GM18867 (cell line): ENCODE measurements around the gene MRPS34.
A peak's percentile ranks its signal among the peaks of the same experiment; 100 is the strongest.

Experiments
- ATAC-seq: cut with Tn5 transposase; IDR thresholded peaks from one replicate; pipeline ENCODE4 v1.9.1; 2021; ENCODE audit warnings: mild to moderate bottlenecking, moderate library complexity; ENCODE audit not compliant: unreplicated experiment

MRPS34 gene

DNA sequence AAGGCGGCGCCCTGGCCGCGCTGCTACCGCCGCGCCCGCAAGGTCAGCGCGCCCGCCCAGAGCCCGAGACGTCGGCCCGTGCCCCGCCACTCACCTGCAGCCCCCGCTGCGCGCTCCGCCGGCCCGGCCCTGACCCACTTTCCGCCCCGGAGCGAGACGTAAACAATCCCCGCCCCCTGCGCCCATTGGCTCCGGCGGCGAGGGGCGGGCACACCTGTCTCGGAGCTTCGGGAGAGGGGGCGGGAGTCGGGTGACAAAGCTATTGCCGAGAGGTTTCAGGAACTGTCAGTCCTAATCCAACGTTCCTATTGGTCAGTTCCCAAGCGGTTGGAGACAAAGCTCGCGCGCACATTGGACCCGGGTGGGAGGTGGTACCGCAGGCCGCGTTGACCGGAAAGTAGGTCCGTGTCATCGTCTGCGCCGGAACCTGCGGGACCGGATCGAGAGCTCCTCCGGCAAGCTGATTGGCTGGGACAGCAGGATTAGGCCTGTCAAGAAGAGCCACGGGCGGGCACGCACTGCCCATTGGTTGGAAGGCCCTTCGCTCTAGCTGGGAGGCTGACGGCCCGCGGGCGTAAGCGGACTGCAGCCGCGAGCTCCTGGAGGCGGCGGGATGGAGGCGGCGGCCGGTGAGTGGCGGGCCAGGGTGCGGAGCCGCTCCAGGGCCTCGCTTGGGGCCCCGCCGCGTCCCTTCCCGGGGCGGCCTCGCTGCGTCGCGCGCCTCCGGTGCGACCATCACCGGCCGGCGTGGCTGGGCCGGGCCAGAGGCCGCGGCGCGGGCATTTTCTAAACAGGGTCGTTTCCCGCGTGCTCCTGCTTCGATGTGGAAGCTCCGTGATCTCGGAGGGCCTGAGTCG lies 9.7 kb upstream of the MRPS34 start, which contains the start of the genes NUBP2 and SPSB3:
Gene NUBP2, plus strand, starts transcription at position 553 of the 857 bp plus-strand sequence. Its CDS starts 61 bp downstream, at position 614.
Gene SPSB3, minus strand, starts transcription at position 164 of the 857 bp plus-strand sequence. CDS start 1,088 bp downstream, outside the sequence.
- ATAC-seq = peak; percentile 80

DNA sequence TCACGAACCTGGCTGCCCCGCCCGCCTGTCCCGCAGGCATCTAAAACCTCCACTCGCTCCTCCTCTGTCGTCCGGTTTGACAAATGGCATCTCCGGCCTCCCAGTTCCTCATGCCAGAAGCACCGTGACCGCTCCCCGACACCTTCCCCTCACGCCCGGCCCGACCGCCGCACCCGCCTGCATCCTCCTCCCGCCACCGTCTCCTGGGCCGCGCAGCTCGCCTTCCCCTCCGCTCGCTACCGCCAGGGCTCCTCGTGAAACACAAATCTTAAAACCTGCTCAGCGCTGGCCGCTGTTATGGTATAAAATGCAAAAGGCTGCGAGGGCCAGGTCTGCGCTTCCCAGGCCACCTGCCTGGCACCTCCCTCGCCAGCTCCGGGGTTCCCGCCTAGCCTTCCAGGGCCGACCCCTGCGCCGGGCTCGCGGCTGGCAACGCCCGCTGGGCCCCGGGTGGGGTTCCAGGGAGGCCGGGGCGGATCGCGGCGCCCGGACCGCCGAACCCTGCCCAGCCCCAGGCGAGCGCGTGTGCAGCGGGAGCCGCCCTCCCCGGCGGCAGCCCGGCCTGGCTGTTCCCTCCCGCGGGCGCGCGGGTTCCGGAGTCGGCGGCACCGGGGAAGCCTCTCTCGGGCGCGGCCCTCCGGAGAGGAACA lies 8.9 kb upstream of the MRPS34 start:
- ATAC-seq = peak; percentile 3

DNA sequence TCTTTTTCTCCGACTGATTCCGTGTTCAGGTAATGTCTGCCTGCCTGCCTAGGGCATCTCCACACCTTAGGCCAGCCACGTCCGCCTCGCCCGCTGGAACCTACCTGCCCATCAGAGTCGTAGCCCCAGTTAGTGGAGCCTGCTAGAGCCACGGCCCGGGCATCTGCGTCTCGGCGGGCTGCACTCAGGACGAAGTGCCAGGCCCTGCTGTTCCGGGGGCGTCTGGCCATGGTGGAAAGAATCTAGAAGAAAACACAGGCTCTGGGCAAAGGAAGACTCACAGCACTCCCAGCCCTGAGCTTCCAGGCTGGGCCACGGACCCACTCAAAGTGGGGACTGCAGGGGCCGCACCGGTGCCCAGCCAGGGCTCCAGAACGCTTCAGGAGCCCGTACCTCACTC lies 8.3 kb upstream of the MRPS34 start:
- ATAC-seq = no peak

DNA sequence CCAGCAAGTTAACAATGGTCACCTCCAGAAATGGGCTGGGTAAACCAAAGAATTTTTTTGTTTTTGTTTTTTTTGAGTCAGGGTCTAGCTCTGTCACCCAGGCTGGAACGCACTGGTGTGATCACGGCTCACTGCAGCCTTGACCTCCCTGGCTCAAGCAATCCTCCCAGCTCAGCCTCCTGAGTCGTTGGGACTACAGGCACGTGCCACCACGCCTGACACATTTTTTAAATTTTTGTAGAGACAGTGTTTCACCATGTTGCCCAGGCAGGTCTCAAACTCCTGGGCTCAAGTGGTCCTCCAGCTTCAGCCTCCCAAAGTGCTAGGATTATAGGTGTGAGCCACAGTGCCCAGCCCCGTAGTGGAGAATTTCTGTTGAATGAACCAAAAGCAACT lies 7.7 kb upstream of the MRPS34 start:
- no peak for ATAC-seq

DNA sequence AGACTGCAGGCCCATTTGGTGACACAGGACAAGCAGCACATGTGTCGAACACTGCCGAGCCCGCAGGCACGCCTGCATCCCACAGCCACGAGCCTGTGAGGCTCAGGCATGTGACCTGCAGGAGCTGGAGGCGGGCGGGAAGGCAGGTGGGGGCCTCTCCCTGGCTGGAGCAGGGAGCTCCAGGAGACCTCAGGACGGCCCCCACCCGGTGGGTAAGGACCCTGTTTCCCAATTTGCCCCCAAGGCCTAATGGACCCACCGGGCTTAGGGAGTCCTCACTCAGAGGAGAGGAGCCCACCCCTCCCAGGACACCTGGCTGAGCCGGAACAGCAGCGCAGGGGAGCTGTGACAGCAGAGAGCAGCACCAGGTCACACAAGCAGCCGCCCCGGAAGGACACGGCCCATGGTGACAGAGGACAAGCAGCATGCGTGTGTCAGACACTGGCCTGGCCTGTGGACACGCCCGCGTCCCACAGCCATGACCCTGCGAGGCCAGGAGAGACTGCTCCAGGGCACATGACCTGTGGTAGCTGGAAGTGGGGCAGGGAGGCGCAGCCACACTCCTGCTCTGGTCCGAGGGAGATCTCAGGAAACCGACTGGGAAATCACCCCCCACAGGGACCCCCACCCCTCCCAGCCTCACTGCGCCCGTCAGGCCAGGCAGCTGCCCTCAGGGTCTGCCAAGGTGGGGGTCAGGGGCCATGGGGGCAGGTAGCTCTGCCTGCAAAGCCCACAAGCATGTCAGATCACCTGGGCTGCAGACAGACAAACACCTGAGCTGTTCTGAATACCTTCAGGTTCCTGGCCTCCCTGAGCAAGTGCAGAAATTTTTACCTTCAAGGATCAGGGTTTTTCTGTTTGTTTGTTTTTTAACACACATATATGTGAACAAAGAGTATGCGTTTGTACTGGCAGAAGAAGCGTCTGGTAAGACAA lies 7.1 kb upstream of the MRPS34 start:
- no peak for ATAC-seq

DNA sequence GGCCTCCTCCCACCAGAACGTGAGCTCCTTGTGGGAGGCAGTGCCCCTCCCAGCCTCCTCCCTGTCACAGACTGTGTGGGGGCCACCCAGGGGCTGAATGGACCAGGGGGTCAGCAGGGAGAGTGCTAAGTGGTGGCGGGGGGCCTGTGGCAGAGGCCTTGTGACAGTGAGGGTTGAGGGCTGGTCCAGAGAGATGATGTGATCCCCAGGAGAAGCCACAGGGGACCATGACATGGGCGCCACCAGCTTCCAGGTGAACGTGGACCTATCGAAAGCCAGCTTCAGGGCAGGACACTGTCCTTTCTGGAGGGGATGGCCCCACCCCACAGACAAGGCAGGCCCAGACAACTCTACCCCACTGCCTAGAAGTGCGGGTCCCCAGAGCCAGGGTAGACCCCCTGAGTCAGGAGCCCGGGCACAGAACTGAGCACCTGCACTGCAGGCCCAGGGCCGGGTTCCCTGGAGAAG lies 6.3 kb upstream of the MRPS34 start:
- ATAC-seq = no peak

DNA sequence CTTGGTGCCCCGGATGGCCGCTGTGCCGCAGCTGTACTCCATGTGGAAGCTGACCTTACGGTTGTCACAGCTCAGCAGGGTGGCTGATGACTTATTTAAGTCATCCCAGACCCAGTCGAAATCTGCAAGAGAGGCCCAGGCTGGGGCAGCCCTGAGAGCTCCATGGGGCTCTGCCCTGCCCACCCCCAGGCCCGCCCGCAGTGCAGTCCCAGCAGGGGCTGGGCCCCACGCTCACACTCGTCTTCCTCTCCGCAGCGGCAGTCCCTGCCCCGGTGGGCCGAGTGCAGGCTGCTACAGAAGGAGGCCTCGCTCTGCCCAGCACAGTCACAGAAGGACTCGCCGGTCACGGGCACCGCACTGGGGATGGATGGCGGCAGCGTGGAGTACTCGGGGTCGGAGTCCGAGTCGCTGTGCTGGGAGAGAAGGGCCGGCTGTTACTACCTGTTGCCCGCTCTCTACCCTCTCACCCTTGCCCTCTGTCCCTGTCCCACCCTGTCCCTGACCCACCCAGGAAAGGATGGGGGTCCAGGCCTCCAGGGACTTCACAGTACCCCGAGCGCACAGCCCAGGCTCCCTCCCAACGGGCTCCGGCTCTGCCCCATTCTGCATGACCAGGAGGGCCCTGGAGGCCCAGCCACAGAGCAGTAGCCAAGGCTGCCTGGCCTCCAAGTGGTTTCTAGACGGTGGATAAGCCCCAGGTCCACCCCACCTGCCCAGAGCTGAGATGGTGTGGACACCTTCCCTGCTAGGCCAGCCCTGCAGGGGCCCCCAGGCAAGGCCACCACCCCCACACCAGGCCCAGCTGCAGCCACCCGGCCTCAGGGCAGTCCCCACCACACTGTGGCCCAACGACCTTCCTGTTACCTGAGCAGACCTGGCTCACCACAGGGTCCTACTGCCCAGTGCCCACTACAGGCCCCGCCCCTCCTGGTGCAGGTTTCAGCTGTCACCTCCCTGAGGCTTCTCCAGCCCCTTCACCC lies 5.6 kb upstream of the MRPS34 start:
- ATAC-seq = no peak

DNA sequence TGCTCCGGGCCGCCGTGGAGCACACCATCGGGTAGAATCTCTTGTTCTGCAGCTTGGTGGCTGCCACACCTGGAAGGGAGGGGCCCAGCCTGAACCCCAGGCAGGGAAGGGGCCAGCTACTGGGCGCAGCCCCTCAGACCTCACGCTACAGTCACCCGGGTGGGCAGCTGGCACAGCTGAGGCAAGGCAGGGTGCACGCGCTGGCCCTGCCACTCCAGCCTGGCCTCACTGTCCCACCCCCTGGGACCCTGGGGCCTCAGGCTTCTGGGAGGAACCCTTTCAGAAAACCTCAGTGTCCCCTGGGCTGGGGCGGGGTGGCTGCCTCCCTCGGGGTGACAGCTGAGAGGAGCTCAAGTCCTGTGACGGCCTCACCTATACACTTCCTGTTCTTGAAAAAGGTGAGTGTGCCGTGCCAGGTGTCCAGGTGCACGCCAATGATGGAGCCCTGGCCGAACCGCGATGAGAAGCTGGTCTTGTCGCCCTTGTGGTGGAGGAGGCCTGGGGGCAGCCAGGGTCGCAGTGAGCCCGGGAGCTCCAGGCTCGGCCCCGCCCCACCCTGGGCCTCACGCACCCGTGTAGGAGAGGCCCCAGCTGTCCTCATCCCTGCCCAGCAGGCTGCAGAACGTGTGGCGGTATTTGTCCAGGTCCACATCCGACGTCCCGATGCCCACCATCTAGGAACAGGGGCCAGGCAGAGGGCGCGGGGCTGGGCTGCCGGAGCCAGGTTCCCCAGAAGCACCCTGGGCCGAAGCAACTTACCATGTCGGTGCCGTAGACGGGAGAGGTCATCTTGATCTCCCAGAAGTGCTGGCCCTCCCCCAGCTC lies 4.7 kb upstream of the MRPS34 start:
- ATAC-seq = no peak

DNA sequence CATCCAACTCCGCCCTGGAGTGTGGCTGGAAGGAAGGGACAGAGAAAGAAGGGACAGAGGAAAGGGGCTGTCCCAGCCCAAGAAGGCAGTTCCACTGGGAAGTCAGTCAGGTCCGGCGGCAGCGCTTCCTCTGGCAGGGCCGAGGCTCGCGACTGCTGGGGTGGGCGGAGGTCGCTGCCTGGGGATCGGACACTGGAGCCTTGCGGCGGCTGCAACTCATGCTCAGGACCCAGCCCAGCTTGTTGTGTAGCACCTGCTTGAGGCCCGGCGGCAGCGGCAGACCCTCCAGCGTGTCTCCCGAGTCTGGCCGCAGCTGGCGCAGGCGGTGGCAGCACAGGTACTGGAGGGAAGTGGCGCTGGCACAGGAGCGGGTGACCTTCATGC lies 4.0 kb upstream of the MRPS34 start:
- no peak for ATAC-seq

DNA sequence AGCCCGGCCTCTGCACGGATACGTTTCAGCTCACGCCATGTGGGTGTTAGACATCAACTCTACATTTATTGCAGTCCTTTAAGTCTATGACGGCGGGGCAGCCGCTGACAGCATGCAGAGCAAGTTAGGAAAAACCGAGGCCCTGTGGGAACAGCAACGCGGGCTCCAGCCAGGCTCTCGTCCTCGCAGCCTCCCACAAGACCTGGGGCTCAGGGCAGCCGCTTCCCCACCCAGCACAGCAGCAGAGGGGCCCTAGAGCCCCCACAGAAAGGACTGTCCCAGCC lies 3.7 kb upstream of the MRPS34 start:
- no peak for ATAC-seq

DNA sequence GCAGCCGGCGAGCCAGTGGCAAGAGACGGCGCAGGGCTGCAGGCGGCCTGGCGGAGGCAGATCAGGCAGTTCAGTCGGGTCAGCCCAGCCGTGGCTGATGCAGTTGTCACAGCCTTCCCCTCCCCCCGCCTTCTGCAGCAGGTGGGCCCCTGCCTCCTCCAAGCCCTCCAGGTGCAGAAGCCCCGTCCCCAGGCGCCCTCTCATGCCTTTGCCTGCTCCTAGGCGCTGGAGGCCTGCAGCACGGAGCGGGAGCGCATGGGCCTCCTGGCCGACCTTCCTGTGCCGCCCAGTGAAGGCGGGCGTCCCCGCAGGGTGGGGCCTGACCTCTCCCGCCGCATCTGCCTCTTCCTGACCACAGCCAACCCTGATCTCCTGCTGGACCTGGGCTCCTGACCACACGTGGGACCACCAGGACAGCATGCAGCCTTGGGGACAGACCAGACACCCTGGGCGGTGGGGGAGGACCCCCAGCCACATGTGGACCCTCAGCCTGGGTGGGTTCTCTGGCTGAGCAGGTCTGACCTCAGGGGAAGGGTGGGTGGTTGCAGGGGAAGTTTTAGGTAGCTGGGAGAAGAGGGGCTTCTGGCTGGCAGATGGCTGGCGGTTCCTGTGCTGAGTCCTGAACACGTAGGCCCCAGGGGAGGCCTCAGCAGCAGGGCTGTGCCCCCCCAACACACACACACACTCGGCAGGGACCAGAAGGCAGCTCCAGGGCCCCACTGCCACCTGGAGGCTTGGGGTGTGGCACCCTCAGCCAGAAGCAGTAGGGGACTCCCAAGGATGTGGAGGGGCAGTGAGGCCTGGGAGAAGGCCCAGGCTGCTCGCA lies 3.1 kb upstream of the MRPS34 start:
- ATAC-seq = no peak

DNA sequence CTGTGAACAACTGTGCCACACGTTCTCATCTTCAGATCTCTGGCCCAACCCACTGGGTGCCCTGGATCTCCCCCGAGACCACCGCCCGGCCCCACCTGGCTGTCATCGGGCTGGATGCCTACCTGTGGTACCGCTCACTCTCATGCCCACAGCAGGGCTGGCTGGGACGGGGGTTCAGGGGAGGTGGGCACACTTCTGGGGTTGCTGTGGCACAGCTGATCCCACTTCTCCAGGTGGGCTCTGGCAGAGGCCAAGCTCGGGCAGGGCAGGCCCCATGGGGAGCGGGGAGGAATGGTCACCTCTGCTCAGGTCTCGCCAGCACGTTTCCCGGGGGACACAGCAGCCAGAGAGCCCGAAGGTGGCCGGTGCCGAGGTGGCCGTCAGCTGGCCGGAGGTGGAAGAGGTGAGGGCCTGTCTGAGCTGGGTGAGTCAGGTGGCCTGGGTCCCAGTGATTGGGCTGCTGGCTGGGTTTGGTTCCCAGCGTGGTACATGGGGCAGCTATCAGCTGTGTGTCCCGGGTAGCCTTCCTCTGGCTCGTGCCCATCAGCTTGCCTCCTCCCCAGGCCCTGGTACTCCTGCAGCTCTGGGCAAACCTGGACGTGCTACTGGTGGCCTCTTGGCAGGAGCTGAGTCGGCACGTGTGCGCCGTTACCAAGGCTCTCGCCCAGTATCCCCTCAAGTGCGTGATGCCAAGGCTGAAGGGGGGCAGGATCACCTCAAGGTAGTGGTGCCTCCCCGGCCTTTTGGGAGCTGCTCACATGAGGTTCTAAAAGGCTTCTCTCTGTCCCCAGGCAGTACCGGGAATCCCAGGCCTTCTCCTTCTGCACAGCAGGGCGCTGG lies 2.3 kb upstream of the MRPS34 start:
- no peak for ATAC-seq

DNA sequence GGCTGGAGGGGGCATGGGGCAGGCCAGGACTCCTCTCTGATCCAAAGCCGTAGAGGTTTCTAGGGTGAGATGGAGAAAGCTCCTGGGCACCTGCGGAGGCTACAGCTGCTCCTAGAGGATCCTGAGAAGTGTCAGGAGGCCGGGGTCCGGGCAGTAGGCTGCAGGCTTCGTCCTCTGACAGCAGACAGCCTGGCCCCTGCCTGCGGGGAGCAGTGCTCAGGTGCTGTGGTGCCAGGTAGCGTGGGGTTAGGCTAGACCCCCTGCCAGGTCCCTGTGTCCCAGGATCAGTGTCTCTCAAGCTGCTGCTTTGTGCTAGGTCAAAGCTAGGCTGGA lies 1.5 kb upstream of the MRPS34 start:
- no peak for ATAC-seq

DNA sequence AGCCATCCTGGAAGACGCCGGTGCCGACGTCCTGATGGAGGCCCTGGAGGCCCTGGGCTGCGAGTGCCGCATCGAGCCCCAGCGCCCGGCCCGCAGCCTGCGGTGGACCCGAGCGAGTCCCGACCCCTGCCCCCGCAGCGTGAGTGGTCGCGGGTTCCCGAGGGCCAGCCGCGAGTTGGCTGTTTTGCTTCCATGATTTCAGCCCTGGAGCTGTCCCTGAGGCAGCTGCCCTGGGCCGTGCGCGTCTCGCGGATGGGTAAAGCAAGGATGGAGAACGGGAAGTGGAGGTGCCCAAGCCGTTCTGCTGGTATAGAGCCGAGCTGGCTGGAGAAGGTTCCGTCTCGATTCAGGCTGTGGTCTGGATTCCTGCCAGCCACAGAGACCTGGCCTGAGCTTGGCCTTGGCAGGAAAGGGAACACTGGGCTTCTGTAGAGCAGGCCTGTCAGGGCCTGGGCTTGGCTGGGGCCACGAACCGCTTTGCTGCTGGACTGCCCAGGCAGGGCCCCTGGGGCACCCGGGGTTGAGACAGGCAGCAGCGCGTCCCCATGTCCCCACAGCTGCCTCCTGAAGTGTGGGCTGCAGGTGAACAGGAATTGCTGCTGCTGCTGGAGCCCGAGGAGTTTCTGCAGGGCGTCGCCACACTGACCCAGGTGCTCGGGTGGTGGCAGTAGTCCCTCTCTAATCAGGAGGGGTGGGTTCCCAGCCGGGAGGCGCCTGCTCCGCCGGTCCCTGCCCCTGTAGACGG lies 941 bp upstream of the MRPS34 start:
- ATAC-seq = no peak

DNA sequence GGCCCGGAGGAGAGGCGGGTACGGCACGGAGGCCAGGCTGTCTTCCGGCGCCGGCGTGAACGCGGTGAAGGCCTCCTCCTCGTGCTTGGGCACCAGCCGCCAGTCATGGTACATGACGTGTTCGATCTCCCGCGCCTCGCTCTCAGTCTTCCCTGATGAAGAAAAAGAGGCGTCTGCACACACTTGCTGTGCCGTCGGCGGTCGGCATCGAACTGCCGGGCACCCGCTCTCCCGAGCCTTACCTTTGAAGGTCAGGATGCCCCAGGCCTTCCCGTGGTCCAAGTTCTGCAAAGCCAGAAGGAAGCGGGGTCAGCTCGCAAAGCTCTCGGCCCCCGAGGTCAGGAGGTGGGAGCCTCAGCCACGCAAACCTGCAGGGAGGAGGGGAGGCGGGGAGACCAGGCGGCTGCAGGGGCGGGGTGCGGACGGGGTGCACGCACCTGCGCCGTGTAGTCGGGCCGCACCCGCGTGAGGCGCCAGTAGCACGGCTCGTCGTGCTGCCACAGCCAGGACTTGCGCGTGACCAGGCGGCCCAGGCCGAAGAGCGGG lies 499 bp downstream of the MRPS34 start, which contains the start of gene EME2:
Gene EME2, plus strand, starts transcription at position 449 of the 546 bp plus-strand sequence. CDS start 418 bp downstream, outside the sequence.
- peak; percentile 13 for ATAC-seq

DNA sequence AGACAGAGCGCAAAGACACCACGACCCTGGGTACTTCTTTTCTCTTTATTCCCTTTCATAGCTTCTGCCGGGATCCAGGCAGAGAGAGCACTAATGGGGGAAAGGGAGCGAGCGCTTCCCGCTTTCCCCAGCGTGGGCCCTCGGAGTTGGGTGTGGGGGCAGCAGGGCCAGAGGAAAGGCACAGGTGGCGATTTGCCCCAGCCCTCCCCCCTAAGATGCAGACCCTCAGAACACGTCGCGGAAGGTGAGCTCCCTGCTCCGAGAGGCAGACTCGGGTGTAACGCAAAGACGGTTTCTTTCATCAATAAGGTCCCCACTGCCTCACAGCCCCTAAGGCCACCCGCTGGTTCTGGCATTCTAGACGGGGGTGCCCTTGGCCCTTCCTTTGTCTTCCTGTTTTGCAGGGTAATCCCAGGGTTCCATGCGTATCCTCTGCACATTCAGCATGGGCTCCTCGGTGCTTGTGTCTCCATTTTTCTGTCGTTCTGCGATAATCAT lies 1.0 kb downstream of the MRPS34 start:
- no peak for ATAC-seq
